ENCODE measurements around the gene H2AZ2. TPM values are rescaled to one million over a fixed set of nuclear protein-coding genes. Genes with fewer than 3 reads are reported as not detected.
"Not testable (repeated sequence)": the region's sequence is repeated elsewhere in the genome, so short reads cannot be mapped to it uniquely, and the experiment has no call there.

Gene H2AZ2
- total RNA-seq, 4 donors from 2014 or later = 94.1 to 116 (median 97.9) TPM

GRCh38 chr7:44849885-44850544 is 2.1 kb upstream of the H2AZ2 start:
- no peak for TF ChIP-seq CTCF (IDR thresholded peaks at IDR 0.05)
- no peak for DNase-seq (ENCODE audit: low spot score)

GRCh38 chr7:44849259-44849884 is 1.5 kb upstream of the H2AZ2 start:
- TF ChIP-seq CTCF (IDR thresholded peaks at IDR 0.05) = no peak
- ATAC-seq (ENCODE audit: low FRiP score) (no peak), DNase-seq (ENCODE audit: low spot score) (no peak)

More at GRCh38 chr7:44849885-44850544, 2.1 kb upstream of the H2AZ2 start:
- no peak for ATAC-seq (ENCODE audit: low FRiP score)

- ATAC-seq (ENCODE audit: low FRiP score) (peak; percentile 93), DNase-seq (ENCODE audit: low spot score) (peak; percentile 74)
- TF ChIP-seq CTCF (IDR thresholded peaks at IDR 0.05) = peak in 2 of 3 donors; percentile 22 to 89
These were observed 373 bp downstream of the H2AZ2 start for GRCh38 chr7:44847509-44847919.

- ATAC-seq (ENCODE audit: low FRiP score) = no peak
- no peak for TF ChIP-seq CTCF (IDR thresholded peaks at IDR 0.05)
- DNase-seq (ENCODE audit: low spot score) = no peak
These were observed 925 bp downstream of the H2AZ2 start for GRCh38 chr7:44846816-44847508.

GRCh38 chr7:44846390-44846789 is 1.5 kb downstream of the H2AZ2 start:
- not testable (repeated sequence) for DNase-seq (ENCODE audit: low spot score); ATAC-seq (ENCODE audit: low FRiP score)

GRCh38 chr7:44845451-44845850 is 2.4 kb downstream of the H2AZ2 start:
- no peak for TF ChIP-seq CTCF (IDR thresholded peaks at IDR 0.05)
- ATAC-seq (ENCODE audit: low FRiP score) = no peak
- no peak for DNase-seq (ENCODE audit: low spot score)

GRCh38 chr7:44843440-44843839 is 4.4 kb downstream of the H2AZ2 start:
- DNase-seq (ENCODE audit: low spot score); ATAC-seq (ENCODE audit: low FRiP score): not testable (repeated sequence)

- DNase-seq (ENCODE audit: low spot score); ATAC-seq (ENCODE audit: low FRiP score): not testable (repeated sequence)
These were observed 5.2 kb downstream of the H2AZ2 start for GRCh38 chr7:44842675-44843074.
